Nephron progenitor cell (in vitro differentiated cells): Measurements from ENCODE around the gene CADPS2.

Experiments used
- DNase-seq: peaks from one replicate; pipeline ENCODE4 v3.0.0; 2021
- H3K27ac Mint-ChIP-seq: 2 replicates; pipeline ENCODE4 v1.8.0; 2021; ENCODE audit warnings: mild to moderate bottlenecking, moderate library complexity, mixed read lengths
- H3K27me3 Mint-ChIP-seq: 2 replicates; pipeline ENCODE4 v1.8.0; 2021; ENCODE audit warnings: mild to moderate bottlenecking, low read depth, mixed read lengths; ENCODE audit not compliant: poor library complexity
- H3K36me3 Mint-ChIP-seq: 2 replicates; pipeline ENCODE4 v1.8.0; 2021; ENCODE audit warnings: low read depth, mixed read lengths
- H3K4me1 Mint-ChIP-seq: 2 replicates; pipeline ENCODE4 v1.8.0; 2021; ENCODE audit warnings: mixed read lengths
- H3K4me3 Mint-ChIP-seq: 2 replicates; pipeline ENCODE4 v1.8.0; 2021; ENCODE audit warnings: mild to moderate bottlenecking, moderate library complexity, mixed read lengths
- H3K9me3 Mint-ChIP-seq: 2 replicates; pipeline ENCODE4 v1.8.0; 2021; ENCODE audit warnings: mild to moderate bottlenecking, moderate library complexity, mixed read lengths
- CTCF ChIP-seq: fragments of 200-600 bp; sonication (generic); IDR thresholded peaks from 2 replicates; pipeline ENCODE4 v1.5.0; 2021; ENCODE audit warnings: antibody characterized with exemption

The CADPS2 gene

GRCh38 chr7:122663733-122664132, 222.5 kb downstream of the CADPS2 start:
- Mint-ChIP-seq H3K36me3 (no peaks in the 10 kb centered on the region), H3K4me1 (no peaks in the 10 kb centered on the region), H3K27ac (no peak overlapping the region), H3K9me3 (no peaks in the 10 kb centered on the region), H3K4me3 (no peak overlapping the region), H3K27me3 (no peaks in the 10 kb centered on the region)
- DNase-seq = no peak
- TF ChIP-seq CTCF = no peak

GRCh38 chr7:122658856-122659255, 227.4 kb downstream of the CADPS2 start:
- no peaks in the 10 kb centered on the region for H3K4me1 Mint-ChIP-seq
- peaks cover 5% of the 10 kb centered on the region for H3K9me3 Mint-ChIP-seq
- H3K27ac Mint-ChIP-seq = no peak overlapping the region
- no peak for TF ChIP-seq CTCF
- H3K4me3 Mint-ChIP-seq = no peak overlapping the region
- no peaks in the 10 kb centered on the region for H3K36me3 Mint-ChIP-seq
- H3K27me3 Mint-ChIP-seq = peaks cover 4% of the 10 kb centered on the region
- DNase-seq = no peak

GRCh38 chr7:122653685-122654084, 232.6 kb downstream of the CADPS2 start:
- no peak for DNase-seq
- Mint-ChIP-seq H3K9me3 (peaks cover 5% of the 10 kb centered on the region), H3K4me3 (no peak overlapping the region), H3K27ac (no peak overlapping the region), H3K4me1 (no peaks in the 10 kb centered on the region), H3K36me3 (no peaks in the 10 kb centered on the region), H3K27me3 (peaks cover 8% of the 10 kb centered on the region)
- no peak for TF ChIP-seq CTCF

GRCh38 chr7:122652876-122653275, 233.4 kb downstream of the CADPS2 start:
- Mint-ChIP-seq H3K36me3 (no peaks in the 10 kb centered on the region), H3K4me1 (no peaks in the 10 kb centered on the region), H3K27me3 (peaks cover 8% of the 10 kb centered on the region), H3K27ac (no peak overlapping the region), H3K9me3 (peaks cover 5% of the 10 kb centered on the region), H3K4me3 (no peak overlapping the region)
- TF ChIP-seq CTCF = no peak
- no peak for DNase-seq

GRCh38 chr7:122651451-122651850, 234.8 kb downstream of the CADPS2 start:
- Mint-ChIP-seq H3K4me1 (no peaks in the 10 kb centered on the region), H3K36me3 (no peaks in the 10 kb centered on the region), H3K4me3 (no peak overlapping the region), H3K27ac (no peak overlapping the region), H3K9me3 (no peaks in the 10 kb centered on the region), H3K27me3 (peaks cover 8% of the 10 kb centered on the region)
- no peak for TF ChIP-seq CTCF
- no peak for DNase-seq

- no peaks in the 10 kb centered on the region for H3K9me3 Mint-ChIP-seq
- no peak for DNase-seq
- TF ChIP-seq CTCF = no peak
- no peak overlapping the region for H3K27ac Mint-ChIP-seq
- H3K27me3 Mint-ChIP-seq = peaks cover 3% of the 10 kb centered on the region
- H3K36me3 Mint-ChIP-seq = no peaks in the 10 kb centered on the region
- H3K4me3 Mint-ChIP-seq = no peak overlapping the region
- no peaks in the 10 kb centered on the region for H3K4me1 Mint-ChIP-seq
These were observed 243.0 kb downstream of the CADPS2 start for GRCh38 chr7:122643250-122643649.
